HL-60 (cell line): Measurements from ENCODE around the gene AGAP1.

ENCODE experiments used
- DNase-seq, 2 experiments: peaks; one replicate each; pipeline ENCODE4 v3.0.0-alpha.2; 2010 to 2020; ENCODE audit warnings: low read depth in 1 of 2, low spot score in 1 of 2
- H3K27ac ChIP-seq: fragments of 250-450 bp; sonication (Bioruptor Pico); replicated peaks from 2 replicates; pipeline ENCODE4 v1.5.1; 2020; ENCODE audit warnings: mild to moderate bottlenecking, moderate library complexity
- H3K27me3 ChIP-seq: fragments of 250-450 bp; sonication (Bioruptor Pico); 2 replicates; pipeline ENCODE4 v1.5.1; 2021; ENCODE audit warnings: mild to moderate bottlenecking, moderate library complexity; ENCODE audit not compliant: insufficient read depth, poor library complexity, severe bottlenecking
- H3K4me3 ChIP-seq: replicated peaks from 2 replicates; pipeline ENCODE4 v1.5.1; 2011; ENCODE audit warnings: mild to moderate bottlenecking, control low read depth, low read length; ENCODE audit not compliant: insufficient read depth
- CTCF ChIP-seq: IDR thresholded peaks from one replicate; pipeline ENCODE4 v1.5.1; 2011; ENCODE audit warnings: low read length, control low read depth, inconsistent platforms; ENCODE audit not compliant: insufficient read depth
- GABPA ChIP-seq: IDR thresholded peaks from 2 replicates; pipeline ENCODE4 v1.6.1; 2012; ENCODE audit warnings: low read depth
- POLR2AphosphoS5 ChIP-seq: IDR thresholded peaks from 2 replicates; pipeline ENCODE4 v1.6.1; 2012; ENCODE audit warnings: low read depth
- REST ChIP-seq: IDR thresholded peaks from 2 replicates; pipeline ENCODE4 v1.6.1; 2012; ENCODE audit warnings: low read depth; ENCODE audit not compliant: insufficient replicate concordance
- SPI1 ChIP-seq: IDR thresholded peaks from 2 replicates; pipeline ENCODE4 v1.6.1; 2012; ENCODE audit warnings: low read depth, mild to moderate bottlenecking, borderline replicate concordance

The AGAP1 gene

DNA sequence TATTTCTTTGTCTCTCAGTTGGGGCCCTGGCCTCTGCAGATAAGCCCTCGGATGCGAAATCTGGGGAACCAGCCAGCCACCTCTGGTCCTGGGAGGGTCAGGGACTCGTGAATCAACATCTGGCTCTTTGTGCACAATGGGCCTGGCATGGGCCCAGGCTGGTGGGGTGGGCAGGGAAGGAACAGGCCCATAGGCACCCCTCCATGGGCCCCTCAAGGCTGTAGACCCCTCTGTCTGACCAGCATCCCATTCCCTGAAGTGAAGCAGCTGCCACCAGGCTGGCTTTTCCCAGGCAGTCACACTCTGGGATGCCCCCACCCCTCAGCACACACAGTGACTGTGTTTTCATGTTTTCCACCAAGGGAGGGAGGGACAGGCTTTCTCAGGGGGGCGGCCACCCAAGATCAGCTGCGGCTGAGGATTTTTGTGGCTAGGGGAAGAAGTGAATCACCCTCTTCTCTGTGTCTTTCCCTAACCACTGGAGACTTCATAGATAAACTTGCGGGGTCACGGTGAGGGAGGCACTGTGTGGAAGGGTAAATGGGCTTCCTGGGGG, 166.0 kb downstream of the AGAP1 start:
- Histone ChIP-seq H3K4me3 (no peak overlapping the region), H3K27ac (no peak overlapping the region), H3K27me3 (no peaks in the 10 kb centered on the region)
- DNase-seq, result no peak
- TF ChIP-seq CTCF (no peak), REST (no peak), SPI1 (no peak), GABPA (no peak)

GRCh38 chr2:235660484-235661082, 166.7 kb downstream of the AGAP1 start:
- TF ChIP-seq CTCF, result no peak
- TF ChIP-seq REST, result no peak
- TF ChIP-seq SPI1, result no peak
- TF ChIP-seq GABPA, result no peak
- TF ChIP-seq POLR2AphosphoS5, result no peak
- H3K27ac ChIP-seq, result no peak overlapping the region
- DNase-seq, result no peak
- no peaks in the 10 kb centered on the region for H3K27me3 ChIP-seq
- no peak overlapping the region for H3K4me3 ChIP-seq

GRCh38 chr2:235661167-235661937, 167.5 kb downstream of the AGAP1 start:
- DNase-seq, result no peak
- no peak for TF ChIP-seq REST
- no peak for TF ChIP-seq GABPA
- no peak for TF ChIP-seq CTCF
- no peak for TF ChIP-seq SPI1
- no peak for TF ChIP-seq POLR2AphosphoS5

More at GRCh38 chr2:235661167-235661937, 167.5 kb downstream of the AGAP1 start:
- Histone ChIP-seq H3K27me3 (peaks cover 1% of the 10 kb centered on the region), H3K27ac (no peak overlapping the region), H3K4me3 (no peak overlapping the region)
